Measurements from ENCODE around the gene AGFG2.

DNA sequence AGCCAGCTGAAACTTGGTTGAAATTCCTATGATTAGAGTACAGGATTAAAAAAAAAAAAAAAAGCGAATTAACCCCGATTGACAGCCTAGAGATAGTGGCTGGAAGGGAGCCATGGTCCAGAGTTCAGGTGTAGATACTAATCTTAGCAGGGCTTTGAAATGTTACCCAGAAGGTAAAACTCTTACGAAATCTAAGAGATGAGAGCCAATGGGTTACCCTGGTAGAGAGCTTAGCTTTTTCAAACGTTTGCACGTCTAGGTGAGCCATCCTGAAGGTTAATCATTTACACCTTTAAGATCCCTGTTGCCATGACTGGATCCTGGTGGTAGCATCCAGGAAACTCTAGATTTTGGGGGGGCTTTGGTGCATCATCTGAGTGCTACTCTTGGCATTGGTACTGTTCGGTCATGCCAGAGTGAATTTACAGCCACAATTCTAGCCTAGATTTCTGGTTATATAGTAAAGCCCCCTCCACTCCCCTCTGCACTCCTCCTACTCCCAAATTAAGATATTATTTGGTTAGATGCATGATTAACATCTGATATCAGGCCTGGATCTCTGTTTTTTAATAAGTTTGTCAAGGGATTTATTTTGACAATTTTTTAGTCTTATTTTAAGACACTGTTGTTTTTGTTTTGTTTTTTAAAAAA lies 1.2 kb downstream of the AGFG2 start:
- TF ChIP-seq, protein P1, sequence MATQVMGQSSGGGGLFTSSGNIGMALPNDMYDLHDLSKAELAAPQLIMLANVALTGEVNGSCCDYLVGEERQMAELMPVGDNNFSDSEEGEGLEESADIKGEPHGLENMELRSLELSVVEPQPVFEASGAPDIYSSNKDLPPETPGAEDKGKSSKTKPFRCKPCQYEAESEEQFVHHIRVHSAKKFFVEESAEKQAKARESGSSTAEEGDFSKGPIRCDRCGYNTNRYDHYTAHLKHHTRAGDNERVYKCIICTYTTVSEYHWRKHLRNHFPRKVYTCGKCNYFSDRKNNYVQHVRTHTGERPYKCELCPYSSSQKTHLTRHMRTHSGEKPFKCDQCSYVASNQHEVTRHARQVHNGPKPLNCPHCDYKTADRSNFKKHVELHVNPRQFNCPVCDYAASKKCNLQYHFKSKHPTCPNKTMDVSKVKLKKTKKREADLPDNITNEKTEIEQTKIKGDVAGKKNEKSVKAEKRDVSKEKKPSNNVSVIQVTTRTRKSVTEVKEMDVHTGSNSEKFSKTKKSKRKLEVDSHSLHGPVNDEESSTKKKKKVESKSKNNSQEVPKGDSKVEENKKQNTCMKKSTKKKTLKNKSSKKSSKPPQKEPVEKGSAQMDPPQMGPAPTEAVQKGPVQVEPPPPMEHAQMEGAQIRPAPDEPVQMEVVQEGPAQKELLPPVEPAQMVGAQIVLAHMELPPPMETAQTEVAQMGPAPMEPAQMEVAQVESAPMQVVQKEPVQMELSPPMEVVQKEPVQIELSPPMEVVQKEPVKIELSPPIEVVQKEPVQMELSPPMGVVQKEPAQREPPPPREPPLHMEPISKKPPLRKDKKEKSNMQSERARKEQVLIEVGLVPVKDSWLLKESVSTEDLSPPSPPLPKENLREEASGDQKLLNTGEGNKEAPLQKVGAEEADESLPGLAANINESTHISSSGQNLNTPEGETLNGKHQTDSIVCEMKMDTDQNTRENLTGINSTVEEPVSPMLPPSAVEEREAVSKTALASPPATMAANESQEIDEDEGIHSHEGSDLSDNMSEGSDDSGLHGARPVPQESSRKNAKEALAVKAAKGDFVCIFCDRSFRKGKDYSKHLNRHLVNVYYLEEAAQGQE (IDR thresholded peaks at IDR 0.05) = peak; percentile 78
- no peak for TF ChIP-seq CTCF (IDR thresholded peaks at IDR 0.05; ENCODE audit: low read depth, low read length, missing input control)

Data from liver (tissue), 2 donors.